Measurements from ENCODE around the gene CHAC1.
"Not testable (repeated sequence)": the region's sequence is repeated elsewhere in the genome, so short reads cannot be mapped to it uniquely, and the experiment has no call there.

Gene CHAC1

GRCh38 chr15:40955930-40956540 is 2.8 kb downstream of the CHAC1 start:
- in situ Hi-C loops (cut with MboI; ENCODE audit: low sequenced_read_pairs): no loop called here

GRCh38 chr15:40956541-40956982 is 3.3 kb downstream of the CHAC1 start:
- in situ Hi-C loops (cut with MboI; ENCODE audit: low sequenced_read_pairs): no loop called here

GRCh38 chr15:40957041-40957555 is 3.8 kb downstream of the CHAC1 start:
- in situ Hi-C loops (cut with MboI; ENCODE audit: low sequenced_read_pairs): no loop called here

GRCh38 chr15:40957581-40958051 is 4.3 kb downstream of the CHAC1 start:
- in situ Hi-C loops (cut with MboI; ENCODE audit: low sequenced_read_pairs): no loop called here

- in situ Hi-C loops (cut with MboI; ENCODE audit: low sequenced_read_pairs): no loop called here
Measured at GRCh38 chr15:40958146-40958545, 4.9 kb downstream of the CHAC1 start.

- in situ Hi-C loops (cut with MboI; ENCODE audit: low sequenced_read_pairs): no loop called here
Measured at GRCh38 chr15:40958723-40959122, 5.5 kb downstream of the CHAC1 start.

GRCh38 chr15:40959331-40960141 is 6.3 kb downstream of the CHAC1 start:
- in situ Hi-C loops (cut with MboI; ENCODE audit: low sequenced_read_pairs): no loop called here

- in situ Hi-C loops (cut with MboI; ENCODE audit: low sequenced_read_pairs): no loop called here
Measured at GRCh38 chr15:40960151-40960885, 7.0 kb downstream of the CHAC1 start.

- in situ Hi-C loops (cut with MboI; ENCODE audit: low sequenced_read_pairs): no loop called here
Measured at GRCh38 chr15:40960925-40961324, 7.7 kb downstream of the CHAC1 start.

GRCh38 chr15:40961740-40962139 is 8.5 kb downstream of the CHAC1 start:
- in situ Hi-C loops (cut with MboI; ENCODE audit: low sequenced_read_pairs): not testable (repeated sequence)

- in situ Hi-C loops (cut with MboI; ENCODE audit: low sequenced_read_pairs): not testable (repeated sequence)
Measured at GRCh38 chr15:40962317-40962716, 9.0 kb downstream of the CHAC1 start.

- in situ Hi-C loops (cut with MboI; ENCODE audit: low sequenced_read_pairs): no loop called here
Measured at GRCh38 chr15:40963201-40963600, 9.9 kb downstream of the CHAC1 start.

- in situ Hi-C loops (cut with MboI; ENCODE audit: low sequenced_read_pairs): no loop called here
Measured at GRCh38 chr15:40964006-40964405, 10.7 kb downstream of the CHAC1 start.

- in situ Hi-C loops (cut with MboI; ENCODE audit: low sequenced_read_pairs): no loop called here
Measured at GRCh38 chr15:40964634-40965033, 11.4 kb downstream of the CHAC1 start.

- in situ Hi-C loops (cut with MboI; ENCODE audit: low sequenced_read_pairs): no loop called here
Measured at GRCh38 chr15:40968290-40969085, 15.2 kb downstream of the CHAC1 start.

- in situ Hi-C loops (cut with MboI; ENCODE audit: low sequenced_read_pairs): no loop called here
Measured at GRCh38 chr15:40969363-40969762, 16.1 kb downstream of the CHAC1 start.

- in situ Hi-C loops (cut with MboI; ENCODE audit: low sequenced_read_pairs): no loop called here
Measured at GRCh38 chr15:40974879-40975278, 21.6 kb downstream of the CHAC1 start.

GRCh38 chr15:40976819-40977218 is 23.5 kb downstream of the CHAC1 start:
- in situ Hi-C loops (cut with MboI; ENCODE audit: low sequenced_read_pairs): no loop called here

GRCh38 chr15:40978141-40978540 is 24.9 kb downstream of the CHAC1 start:
- in situ Hi-C loops (cut with MboI; ENCODE audit: low sequenced_read_pairs): no loop called here

GRCh38 chr15:40978562-40978961 is 25.3 kb downstream of the CHAC1 start:
- in situ Hi-C loops (cut with MboI; ENCODE audit: low sequenced_read_pairs): no loop called here

GRCh38 chr15:40981186-40981585 is 27.9 kb downstream of the CHAC1 start:
- in situ Hi-C loops (cut with MboI; ENCODE audit: low sequenced_read_pairs): no loop called here

All from HL-60/S4 treated with phorbol 12-myristate 13-acetate at 8.2 ng/mL for 4 days and 3 days (cell line).